ENCODE data around the gene FLNB. TPM values are rescaled to one million over a fixed set of nuclear protein-coding genes. Genes with fewer than 3 reads are reported as not detected.

The FLNB gene
- total and polyA plus RNA-seq, 12 donors: 84.6 to 278 (median 131) TPM

- Histone ChIP-seq H3K4me3 (no peak overlapping the region), H3K9me3 (replicated peaks in 1 of 3) (no peaks in the 10 kb centered on the region), H3K27me3 (no peaks in the 10 kb centered on the region), H3K4me1 (replicated peaks in 1 of 2) (peaks cover 12 to 26% of the 10 kb centered on the region in 2 donors), H3K27ac (no peak overlapping the region), H3K36me3 (replicated peaks in 1 of 2) (no peaks in the 10 kb centered on the region)
- WGBS, 4 donors: 88 to 94% (median 93%) methylated on average over 5 to 13 of the region's 13 CpGs
- intact Hi-C loops (cut with DNase I): loop anchor here (10.0 kb wide), 2 partner anchors 175 to 235 kb away; partner anchors contain the start of gene FLNB (in 1 of the 2)
- no peak for DNase-seq
- no peak for TF ChIP-seq CTCF (IDR thresholded peaks at IDR 0.05)
Observed at GRCh38 chr3:58179235-58180098, 171.2 kb downstream of the FLNB start.

GRCh38 chr3:58180099-58180880, 172.1 kb downstream of the FLNB start:
- H3K27me3 ChIP-seq: no peaks in the 10 kb centered on the region
- no peak overlapping the region for H3K4me3 ChIP-seq
- no peaks in the 10 kb centered on the region for H3K9me3 ChIP-seq (replicated peaks in 1 of 3)
- H3K4me1 ChIP-seq (replicated peaks in 1 of 2): peaks cover 6 to 17% of the 10 kb centered on the region in 2 donors
- intact Hi-C loops (cut with DNase I): loop anchor here in 1 of 2 donors (10.0 kb wide), 1 partner anchor 235 kb away; no protein-coding TSS in a partner anchor
- no peak for DNase-seq
- H3K36me3 ChIP-seq (replicated peaks in 1 of 2): no peaks in the 10 kb centered on the region
- H3K27ac ChIP-seq: no peak overlapping the region
- 89 to 94% (median 91%) methylated on average over 1 to 12 of the region's 12 CpGs for WGBS, 4 donors
- TF ChIP-seq POLR2A (IDR thresholded peaks at IDR 0.05): no peak
- no peak for TF ChIP-seq CTCF (IDR thresholded peaks at IDR 0.05)

- Histone ChIP-seq H3K4me3 (no peak overlapping the region), H3K27me3 (no peaks in the 10 kb centered on the region), H3K9me3 (replicated peaks in 1 of 3) (no peaks in the 10 kb centered on the region), H3K4me1 (replicated peaks in 1 of 2) (peaks cover 0 to 10% of the 10 kb centered on the region in 2 donors), H3K27ac (no peak overlapping the region), H3K36me3 (replicated peaks in 1 of 2) (no peaks in the 10 kb centered on the region)
- TF ChIP-seq POLR2A (IDR thresholded peaks at IDR 0.05) (no peak), CTCF (IDR thresholded peaks at IDR 0.05) (no peak)
- WGBS, 4 donors: 93 to 100% (median 97%) methylated on average over 1 of the region's 1 CpG
- no peak for DNase-seq
- intact Hi-C loops (cut with DNase I): loop anchor here in 1 of 2 donors (10.0 kb wide), 1 partner anchor 234 kb away; no protein-coding TSS in a partner anchor
Observed at GRCh38 chr3:58180940-58181587, 172.8 kb downstream of the FLNB start.

- Histone ChIP-seq H3K36me3 (replicated peaks in 1 of 2) (no peaks in the 10 kb centered on the region), H3K4me1 (replicated peaks in 1 of 2) (no peaks in the 10 kb centered on the region), H3K27ac (no peak overlapping the region), H3K27me3 (no peaks in the 10 kb centered on the region), H3K9me3 (replicated peaks in 1 of 3) (no peaks in the 10 kb centered on the region), H3K4me3 (no peak overlapping the region)
- intact Hi-C loops (cut with DNase I): loop anchor here in 1 of 2 donors (10.0 kb wide), 1 partner anchor 232 kb away; no protein-coding TSS in a partner anchor
- 67 to 80% (median 74%) methylated on average over 1 of the region's 1 CpG for WGBS, 4 donors
- no peak for DNase-seq
- TF ChIP-seq CTCF (IDR thresholded peaks at IDR 0.05) (no peak), POLR2A (IDR thresholded peaks at IDR 0.05) (no peak)
Observed at GRCh38 chr3:58183221-58183620, 175.0 kb downstream of the FLNB start.

Measured in adrenal gland (tissue), 12 donors.